ENCODE data around the gene LYSMD4.
"Not testable (repeated sequence)": the region's sequence is repeated elsewhere in the genome, so short reads cannot be mapped to it uniquely, and the experiment has no call there.

Gene LYSMD4

DNA sequence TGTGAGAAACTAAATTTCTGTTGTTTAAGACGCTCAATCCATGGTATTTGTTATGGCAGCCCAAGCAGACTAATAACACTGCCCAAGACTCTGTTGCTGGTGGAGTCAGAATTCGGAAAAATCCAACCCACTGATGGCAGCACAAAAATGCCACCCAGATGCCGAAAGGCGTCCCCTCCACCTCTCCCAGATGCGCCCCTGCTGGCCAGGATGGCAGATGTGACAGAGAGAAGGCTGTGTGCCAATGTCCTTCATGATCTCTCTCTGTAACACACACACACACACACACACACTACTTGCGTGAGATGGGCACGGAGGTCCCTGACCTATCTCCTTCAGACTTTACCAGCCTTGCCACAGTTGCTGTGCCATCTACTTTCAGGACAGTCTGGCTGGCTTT lies 10.9 kb upstream of the LYSMD4 start:
- DNase-seq (ENCODE audit: insufficient read length) (no peak), FAIRE-seq (no peak)
- TF ChIP-seq TAF1 (IDR thresholded peaks at IDR 0.05; ENCODE audit: borderline replicate concordance, low read depth, low read length) (no peak), POLR2AphosphoS5 (IDR thresholded peaks at IDR 0.05; ENCODE audit: low read depth, low read length) (no peak), POLR2A (IDR thresholded peaks at IDR 0.05; ENCODE audit: low read depth, low read length) (no peak)

DNA sequence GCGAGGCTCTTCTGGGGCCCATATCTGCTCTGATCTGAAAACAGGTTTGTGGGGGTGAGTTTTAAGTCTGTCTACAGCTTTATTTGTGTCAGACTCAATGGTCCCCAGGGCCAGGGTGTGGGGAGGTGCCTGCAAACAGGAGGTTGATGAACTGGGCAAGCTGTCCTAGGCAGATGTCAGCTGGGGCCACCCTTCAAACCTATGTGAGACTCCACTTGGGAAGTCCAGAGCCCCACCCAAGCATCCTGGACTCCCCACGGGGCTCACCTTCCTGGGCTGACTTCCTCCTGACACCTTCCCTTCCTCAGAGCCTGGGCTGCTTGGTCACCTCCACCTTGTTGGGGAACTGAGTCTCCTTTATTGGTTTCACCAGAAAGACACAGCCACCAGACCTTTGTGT lies 8.6 kb upstream of the LYSMD4 start:
- DNase-seq (ENCODE audit: insufficient read length) (no peak), FAIRE-seq (no peak)
- TF ChIP-seq POLR2A (IDR thresholded peaks at IDR 0.05; ENCODE audit: low read depth, low read length), result no peak
- TF ChIP-seq POLR2AphosphoS5 (IDR thresholded peaks at IDR 0.05; ENCODE audit: low read depth, low read length), result no peak
- TF ChIP-seq TAF1 (IDR thresholded peaks at IDR 0.05; ENCODE audit: borderline replicate concordance, low read depth, low read length), result no peak

DNA sequence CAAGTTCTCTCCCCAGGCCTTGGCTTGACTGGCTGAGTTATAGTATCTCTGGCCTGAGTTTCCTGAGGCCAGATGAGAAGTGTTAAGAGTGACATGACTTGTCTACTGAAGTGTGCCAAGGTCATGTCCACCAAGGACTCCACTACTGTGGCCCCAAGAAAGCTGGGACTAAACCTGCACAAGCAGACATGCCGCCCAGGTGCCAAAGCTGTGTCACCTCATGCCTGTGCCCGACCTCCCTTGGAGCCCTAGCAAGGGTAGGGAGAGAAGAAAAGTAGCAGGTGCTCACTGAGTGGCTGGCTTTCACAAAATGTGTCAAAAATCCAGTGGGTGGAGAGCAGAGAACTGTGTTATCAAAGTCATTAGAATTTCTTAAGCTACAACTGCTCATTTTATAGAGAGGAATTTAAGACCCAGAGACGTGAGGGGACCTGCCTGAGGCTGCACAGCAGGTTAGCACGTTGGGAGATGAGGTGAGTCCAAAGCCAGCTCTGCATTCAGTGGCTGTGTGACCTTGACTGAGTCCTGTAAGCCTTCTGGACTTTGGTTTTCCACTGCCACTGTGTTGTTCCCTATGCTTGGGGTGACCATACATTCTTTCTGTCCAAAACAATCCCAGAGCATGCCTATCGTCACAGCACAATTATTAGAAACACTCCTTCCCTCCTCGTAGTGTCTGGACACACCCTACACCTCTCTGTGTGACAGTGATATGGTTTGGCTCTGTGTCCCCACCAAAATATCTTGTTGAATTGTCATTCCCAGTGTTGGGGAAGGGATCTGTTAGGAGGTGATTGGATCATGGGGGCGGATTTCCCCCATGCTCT lies 5.0 kb upstream of the LYSMD4 start:
- no peak for TF ChIP-seq TAF1 (IDR thresholded peaks at IDR 0.05; ENCODE audit: borderline replicate concordance, low read depth, low read length)
- TF ChIP-seq POLR2A (IDR thresholded peaks at IDR 0.05; ENCODE audit: low read depth, low read length), result no peak
- TF ChIP-seq POLR2AphosphoS5 (IDR thresholded peaks at IDR 0.05; ENCODE audit: low read depth, low read length), result no peak
- DNase-seq (ENCODE audit: insufficient read length), result no peak
- no peak for FAIRE-seq

DNA sequence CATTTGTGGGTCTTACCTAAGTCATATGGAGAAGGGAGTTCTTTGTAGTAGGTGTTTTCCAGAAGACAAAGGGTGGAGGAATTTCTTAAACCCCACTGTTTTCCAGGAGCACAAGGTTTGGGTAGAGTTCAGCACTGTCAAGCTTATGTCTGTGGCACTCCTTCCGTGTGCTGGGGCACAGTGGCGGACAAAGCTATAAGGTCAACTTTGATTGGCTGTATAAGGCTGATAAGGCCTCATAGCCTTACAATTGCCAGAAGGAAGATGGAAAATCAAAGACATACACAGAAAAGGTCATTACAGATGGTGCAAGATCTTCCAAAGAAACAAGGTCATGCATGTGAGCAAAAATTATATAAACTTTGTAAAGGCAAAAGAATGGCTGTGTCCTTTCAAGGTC lies 3.5 kb upstream of the LYSMD4 start:
- no peak for FAIRE-seq
- TF ChIP-seq POLR2A (IDR thresholded peaks at IDR 0.05; ENCODE audit: low read depth, low read length), result no peak
- no peak for TF ChIP-seq TAF1 (IDR thresholded peaks at IDR 0.05; ENCODE audit: borderline replicate concordance, low read depth, low read length)
- TF ChIP-seq POLR2AphosphoS5 (IDR thresholded peaks at IDR 0.05; ENCODE audit: low read depth, low read length), result no peak

DNA sequence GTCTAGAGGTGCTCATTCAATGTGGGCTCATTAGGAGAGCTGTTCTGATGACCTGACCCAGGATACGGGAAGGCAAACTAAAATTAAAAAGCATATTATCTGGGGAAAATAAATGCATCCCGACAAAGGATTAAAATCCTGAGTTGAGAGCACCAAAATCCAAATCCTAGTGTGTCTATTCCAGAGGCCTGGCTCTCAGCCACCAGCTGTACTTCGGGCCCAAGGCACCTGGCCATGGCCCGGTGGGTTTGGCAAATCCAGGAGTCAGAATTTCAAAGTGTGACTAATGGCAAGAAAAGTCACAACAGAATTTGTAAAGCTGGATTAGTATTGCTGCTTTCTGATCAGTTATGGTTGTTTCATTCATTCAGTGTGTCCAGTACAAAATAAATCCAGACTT lies 2.6 kb upstream of the LYSMD4 start:
- TF ChIP-seq POLR2AphosphoS5 (IDR thresholded peaks at IDR 0.05; ENCODE audit: low read depth, low read length) (no peak), TAF1 (IDR thresholded peaks at IDR 0.05; ENCODE audit: borderline replicate concordance, low read depth, low read length) (no peak), POLR2A (IDR thresholded peaks at IDR 0.05; ENCODE audit: low read depth, low read length) (no peak)
- DNase-seq (ENCODE audit: insufficient read length), result no peak
- no peak for FAIRE-seq

More for the DNA sequence above, 3.5 kb upstream of the LYSMD4 start:
- DNase-seq (ENCODE audit: insufficient read length), result no peak

DNA sequence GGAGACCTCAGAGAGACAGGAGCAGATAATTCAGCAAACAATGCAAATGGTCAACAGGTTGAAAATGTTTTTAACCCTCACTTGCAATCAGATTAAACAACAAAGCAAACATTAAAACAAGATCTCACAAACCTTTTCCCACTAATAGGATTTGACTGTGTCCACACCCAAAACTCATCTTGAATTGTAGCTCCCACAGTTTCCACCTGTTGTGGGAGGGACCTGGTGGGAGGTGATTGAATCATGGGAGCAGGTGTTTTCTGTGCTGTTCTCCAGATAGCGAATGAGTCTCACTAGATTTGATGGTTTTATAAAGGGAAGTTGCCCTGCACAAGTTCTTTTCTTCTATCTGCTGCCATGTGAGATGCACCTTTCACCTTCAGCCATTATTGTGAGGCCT lies 1.3 kb upstream of the LYSMD4 start:
- TF ChIP-seq POLR2A (IDR thresholded peaks at IDR 0.05; ENCODE audit: low read depth, low read length) (no peak), TAF1 (IDR thresholded peaks at IDR 0.05; ENCODE audit: borderline replicate concordance, low read depth, low read length) (no peak), POLR2AphosphoS5 (IDR thresholded peaks at IDR 0.05; ENCODE audit: low read depth, low read length) (no peak)
- DNase-seq (ENCODE audit: insufficient read length) (no peak), FAIRE-seq (no peak)

DNA sequence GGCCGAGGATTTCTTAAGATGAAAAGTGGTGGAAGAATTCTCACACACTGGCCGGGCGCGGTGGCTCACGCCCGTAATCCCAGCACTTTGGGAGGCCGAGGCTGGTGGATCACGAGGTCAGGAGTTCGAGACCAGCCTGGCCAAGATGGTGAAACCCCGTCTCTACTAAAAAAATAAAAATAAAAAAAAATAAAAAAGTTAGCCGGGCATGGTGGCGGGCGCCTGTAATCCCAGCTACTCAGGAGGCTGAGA lies 729 bp upstream of the LYSMD4 start:
- DNase-seq (ENCODE audit: insufficient read length); FAIRE-seq: not testable (repeated sequence)

DNA sequence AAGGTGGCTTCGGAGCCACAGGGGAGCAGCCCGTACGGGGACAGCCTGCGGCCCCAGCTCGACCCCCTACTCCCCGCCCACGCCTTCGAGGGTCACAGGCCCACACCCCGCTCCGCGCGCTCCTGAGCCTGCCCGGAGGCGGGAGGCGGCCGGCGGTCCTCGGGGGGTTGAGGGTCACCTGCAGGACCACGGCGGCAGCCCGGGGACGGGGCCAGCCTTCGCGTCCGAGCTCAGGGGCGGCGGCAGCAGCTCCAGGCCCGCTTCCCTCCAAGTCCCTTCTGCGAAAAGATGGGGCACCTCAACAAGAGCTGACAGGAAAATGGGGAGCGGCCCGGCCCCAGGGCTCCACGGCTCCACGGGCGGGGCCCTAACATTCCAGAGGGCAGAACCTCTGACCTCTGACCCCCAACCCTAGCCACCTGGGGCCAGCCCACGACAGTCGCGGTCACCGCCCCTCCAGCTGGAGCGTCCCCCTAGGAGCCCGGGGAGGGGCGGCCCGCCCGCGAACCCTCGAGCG lies 428 bp downstream of the LYSMD4 start:
- no peak for TF ChIP-seq POLR2AphosphoS5 (IDR thresholded peaks at IDR 0.05; ENCODE audit: low read depth, low read length)
- no peak for TF ChIP-seq POLR2A (IDR thresholded peaks at IDR 0.05; ENCODE audit: low read depth, low read length)
- TF ChIP-seq TAF1 (IDR thresholded peaks at IDR 0.05; ENCODE audit: borderline replicate concordance, low read depth, low read length), result no peak
- FAIRE-seq (peak; percentile 40), DNase-seq (ENCODE audit: insufficient read length) (no peak)

DNA sequence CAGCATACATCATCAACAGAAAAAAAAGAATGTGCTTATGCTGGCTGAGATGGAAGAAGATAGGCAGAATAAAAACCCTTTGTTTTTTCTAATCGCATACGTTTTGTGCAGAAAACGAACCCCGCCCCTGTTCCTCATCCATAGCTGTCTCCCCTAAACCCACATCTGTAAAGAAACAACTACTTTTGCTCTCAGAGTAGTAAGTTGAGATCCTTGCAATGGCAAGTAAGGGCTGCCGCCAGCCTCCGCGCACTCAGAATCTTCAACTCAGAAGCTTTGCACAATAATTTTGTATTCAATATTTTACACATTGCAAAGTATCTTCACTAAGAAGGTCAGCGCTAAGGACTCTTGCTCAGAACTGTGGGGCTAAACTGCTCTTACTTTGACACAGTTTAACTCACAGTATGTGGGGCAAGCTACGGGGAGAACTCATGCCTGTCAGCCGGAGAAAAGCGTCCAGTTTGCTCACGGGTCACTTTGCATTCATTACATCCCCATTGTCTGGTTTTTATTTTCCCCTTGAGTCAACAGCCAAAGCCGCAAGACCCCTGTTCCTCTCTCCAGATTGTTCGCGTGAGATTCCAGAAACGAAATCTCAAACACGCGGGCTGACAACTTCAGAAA lies 1.0 kb downstream of the LYSMD4 start:
- FAIRE-seq (no peak), DNase-seq (ENCODE audit: insufficient read length) (no peak)
- no peak for TF ChIP-seq POLR2AphosphoS5 (IDR thresholded peaks at IDR 0.05; ENCODE audit: low read depth, low read length)
- no peak for TF ChIP-seq POLR2A (IDR thresholded peaks at IDR 0.05; ENCODE audit: low read depth, low read length)
- TF ChIP-seq TAF1 (IDR thresholded peaks at IDR 0.05; ENCODE audit: borderline replicate concordance, low read depth, low read length), result no peak

DNA sequence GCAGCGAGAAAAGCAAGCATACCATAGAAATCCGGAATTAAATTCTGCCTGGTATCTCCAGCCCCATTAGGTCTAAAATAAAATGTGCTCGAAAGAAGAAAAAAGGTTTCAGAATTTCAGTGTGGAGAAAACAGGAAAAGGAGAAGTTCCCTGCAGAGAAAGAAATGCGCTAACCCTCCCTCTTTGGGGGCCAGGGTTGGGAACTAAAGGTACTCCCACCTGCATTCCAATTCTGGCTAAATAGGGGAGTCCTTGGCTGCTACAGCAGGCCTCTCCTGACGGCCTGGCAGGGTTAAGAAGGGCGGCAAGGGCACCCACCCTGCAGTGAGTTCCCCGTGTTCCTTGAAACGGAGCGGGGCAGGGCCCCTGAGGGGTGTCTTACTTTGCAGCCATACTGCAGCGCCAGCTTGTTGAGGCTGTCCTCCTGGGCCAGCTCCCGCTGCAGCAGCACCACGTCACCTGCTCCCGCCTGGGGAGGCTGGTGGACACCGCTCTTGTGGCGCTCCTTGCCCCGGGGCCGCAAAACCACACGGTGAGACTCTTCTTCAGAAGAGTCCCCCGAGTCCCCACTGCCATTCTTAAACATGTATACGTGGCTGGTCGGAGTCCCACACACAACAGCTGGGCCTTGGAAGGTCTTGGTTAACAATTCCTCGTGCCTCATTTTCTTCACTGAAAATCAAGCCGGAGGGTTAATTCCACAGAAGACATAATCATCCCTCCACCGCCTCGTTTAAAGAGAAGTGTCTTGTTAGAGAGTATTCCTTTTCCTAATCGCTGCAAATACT lies 1.7 kb downstream of the LYSMD4 start:
- DNase-seq (ENCODE audit: insufficient read length) (no peak), FAIRE-seq (no peak)
- TF ChIP-seq TAF1 (IDR thresholded peaks at IDR 0.05; ENCODE audit: borderline replicate concordance, low read depth, low read length), result no peak
- TF ChIP-seq POLR2A (IDR thresholded peaks at IDR 0.05; ENCODE audit: low read depth, low read length), result no peak
- TF ChIP-seq POLR2AphosphoS5 (IDR thresholded peaks at IDR 0.05; ENCODE audit: low read depth, low read length), result no peak

DNA sequence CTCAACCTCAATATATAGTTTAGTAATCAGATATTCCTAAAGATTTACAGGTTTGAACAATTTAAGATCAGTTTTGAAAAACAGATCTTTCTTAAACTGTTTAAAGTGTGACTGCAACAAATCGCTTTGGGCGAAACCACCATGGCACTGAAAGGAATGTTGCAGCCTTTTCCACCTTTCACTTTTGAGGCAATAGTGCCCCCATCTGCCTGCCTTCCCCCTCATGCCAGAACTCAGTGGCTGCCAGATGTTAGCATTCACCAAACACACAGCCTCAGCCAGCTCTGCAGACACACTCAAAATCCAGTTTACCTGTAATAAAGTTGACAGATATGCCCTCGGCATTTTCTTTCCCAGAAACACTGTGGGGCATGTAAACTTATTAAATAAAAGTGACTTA lies 3.3 kb downstream of the LYSMD4 start:
- no peak for DNase-seq (ENCODE audit: insufficient read length)
- no peak for FAIRE-seq
- TF ChIP-seq TAF1 (IDR thresholded peaks at IDR 0.05; ENCODE audit: borderline replicate concordance, low read depth, low read length) (no peak), POLR2AphosphoS5 (IDR thresholded peaks at IDR 0.05; ENCODE audit: low read depth, low read length) (no peak), POLR2A (IDR thresholded peaks at IDR 0.05; ENCODE audit: low read depth, low read length) (no peak)

DNA sequence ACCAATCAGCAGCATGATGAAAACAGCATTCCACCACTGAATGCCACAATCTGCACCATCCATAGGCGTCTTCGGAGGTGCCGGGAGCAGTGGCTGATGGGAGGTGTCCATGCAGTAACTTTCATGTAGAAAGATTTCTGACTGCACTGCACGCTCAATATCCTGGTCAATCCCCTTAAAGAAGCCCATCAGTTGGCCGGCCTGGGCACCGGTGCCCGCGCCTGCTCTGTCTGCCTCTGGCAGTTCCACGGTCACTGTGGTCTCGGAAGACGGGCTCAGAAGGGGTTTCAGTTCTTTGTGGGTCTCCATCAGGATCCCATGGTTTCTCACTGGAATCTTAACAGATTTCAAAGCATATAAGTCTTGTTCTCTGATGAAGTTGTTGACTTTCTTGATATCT lies 3.9 kb downstream of the LYSMD4 start:
- no peak for TF ChIP-seq TAF1 (IDR thresholded peaks at IDR 0.05; ENCODE audit: borderline replicate concordance, low read depth, low read length)
- no peak for TF ChIP-seq POLR2AphosphoS5 (IDR thresholded peaks at IDR 0.05; ENCODE audit: low read depth, low read length)
- no peak for TF ChIP-seq POLR2A (IDR thresholded peaks at IDR 0.05; ENCODE audit: low read depth, low read length)
- no peak for FAIRE-seq
- DNase-seq (ENCODE audit: insufficient read length), result no peak

Data from GM12892 (cell line).